Activated CD4-positive, alpha-beta T cell treated with anti-CD3 and anti-CD28 coated beads for 1 hour (primary cell): ENCODE results near the gene LRRC51.
"Not testable (repeated sequence)": the region's sequence is repeated elsewhere in the genome, so short reads cannot be mapped to it uniquely, and the experiment has no call there.

Source experiments
- DNase-seq: peaks from one replicate; pipeline ENCODE4 v3.0.0-alpha.2; 2020

LRRC51 gene

GRCh38 chr11:72142543-72142942 is 61.9 kb downstream of the LRRC51 start:
- not testable (repeated sequence) for DNase-seq

- no peak for DNase-seq
These were observed 64.3 kb downstream of the LRRC51 start for GRCh38 chr11:72144807-72145565.
